AG10803 (cell line): Measurements from ENCODE around the gene PID1.

ENCODE experiments used
- DNase-seq: peaks from one replicate; pipeline ENCODE4 v3.0.0; 2010; ENCODE audit warnings: low read depth
- H3K4me3 ChIP-seq: 2 replicates; pipeline ENCODE4 v1.5.1; 2011; ENCODE audit warnings: mild to moderate bottlenecking, low read length, control low read depth
- CTCF ChIP-seq: conservative IDR thresholded peaks from 2 replicates; pipeline ENCODE4 v1.5.1; 2011; ENCODE audit warnings: mild to moderate bottlenecking, low read length, control low read depth, inconsistent platforms

PID1 gene

GRCh38 chr2:229045671-229046070 is 225.4 kb downstream of the PID1 start:
- DNase-seq = no peak
- TF ChIP-seq CTCF = no peak
- H3K4me3 ChIP-seq = no peak overlapping the region

GRCh38 chr2:229044581-229044980 is 226.5 kb downstream of the PID1 start:
- no peak for TF ChIP-seq CTCF
- no peak overlapping the region for H3K4me3 ChIP-seq
- DNase-seq = peak; percentile 25

GRCh38 chr2:229043681-229044080 is 227.4 kb downstream of the PID1 start:
- no peak for TF ChIP-seq CTCF
- no peak overlapping the region for H3K4me3 ChIP-seq
- no peak for DNase-seq

- no peak for DNase-seq
- H3K4me3 ChIP-seq = no peak overlapping the region
- TF ChIP-seq CTCF = no peak
These were observed 228.7 kb downstream of the PID1 start for GRCh38 chr2:229042349-229042748.

- no peak for TF ChIP-seq CTCF
- H3K4me3 ChIP-seq = no peak overlapping the region
- no peak for DNase-seq
These were observed 229.4 kb downstream of the PID1 start for GRCh38 chr2:229041691-229042090.

- no peak for TF ChIP-seq CTCF
- H3K4me3 ChIP-seq = no peak overlapping the region
- no peak for DNase-seq
These were observed 233.5 kb downstream of the PID1 start for GRCh38 chr2:229037621-229038020.

- H3K4me3 ChIP-seq = no peak overlapping the region
- TF ChIP-seq CTCF = no peak
- DNase-seq = peak; percentile 44
These were observed 237.3 kb downstream of the PID1 start for GRCh38 chr2:229033816-229034215.
